ENCODE measurements around the gene KIF9.
"Not testable (repeated sequence)": the region's sequence is repeated elsewhere in the genome, so short reads cannot be mapped to it uniquely, and the experiment has no call there.

KIF9 gene

GRCh38 chr3:47293822-47294221 is 11.2 kb upstream of the KIF9 start:
- DNase-seq (ENCODE audit: low spot score) = no peak

GRCh38 chr3:47291754-47292420 is 9.3 kb upstream of the KIF9 start:
- DNase-seq (ENCODE audit: low spot score) = not testable (repeated sequence)

- DNase-seq (ENCODE audit: low spot score) = no peak
Observed at GRCh38 chr3:47291158-47291753, 8.7 kb upstream of the KIF9 start.

GRCh38 chr3:47288966-47289910 is 6.6 kb upstream of the KIF9 start:
- DNase-seq (ENCODE audit: low spot score) = no peak

DNA sequence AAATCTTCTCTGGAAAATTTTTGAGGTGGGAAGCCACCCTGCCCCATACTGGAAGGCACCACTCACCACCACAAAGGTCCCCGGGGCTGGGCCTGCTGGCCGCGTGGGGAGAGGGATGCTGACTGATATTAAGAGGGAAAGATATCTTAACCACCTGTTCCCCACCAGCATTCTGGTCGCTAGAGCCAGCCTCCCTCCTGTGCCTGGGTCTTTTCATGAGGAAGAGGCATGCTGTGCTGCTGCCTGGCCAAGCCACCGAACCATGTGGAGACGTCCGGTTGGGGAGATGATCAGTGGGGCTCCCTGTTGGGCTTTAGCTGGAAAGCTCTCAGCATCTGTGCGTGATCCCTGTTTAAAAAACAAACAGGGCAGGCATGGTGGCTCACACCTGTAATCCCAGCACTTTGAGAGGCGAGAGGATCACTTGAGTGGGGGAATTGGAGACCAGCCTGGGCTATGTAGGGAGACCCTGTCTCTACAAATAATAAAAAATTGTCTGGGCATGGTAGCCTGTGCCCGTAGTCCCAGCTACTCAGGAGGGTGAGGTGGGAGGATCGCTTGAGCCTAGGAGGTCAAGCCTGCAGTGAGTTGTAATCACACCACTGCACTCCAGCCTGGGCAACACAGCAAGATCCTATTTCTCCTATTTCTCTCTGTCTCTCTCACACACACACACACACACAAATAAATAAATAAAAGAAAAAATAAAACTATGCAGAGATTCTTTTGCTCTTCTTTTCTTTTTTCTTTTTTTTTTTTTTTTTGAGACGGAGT is 1.2 kb upstream of the KIF9 start:
- peak; percentile 6 for DNase-seq (ENCODE audit: low spot score)

GRCh38 chr3:47283193-47283537 is 566 bp upstream of the KIF9 start:
- peak; percentile 21 for DNase-seq (ENCODE audit: low spot score)

- DNase-seq (ENCODE audit: low spot score) = no peak
Observed at GRCh38 chr3:47280519-47280918, 2.1 kb downstream of the KIF9 start.

DNA sequence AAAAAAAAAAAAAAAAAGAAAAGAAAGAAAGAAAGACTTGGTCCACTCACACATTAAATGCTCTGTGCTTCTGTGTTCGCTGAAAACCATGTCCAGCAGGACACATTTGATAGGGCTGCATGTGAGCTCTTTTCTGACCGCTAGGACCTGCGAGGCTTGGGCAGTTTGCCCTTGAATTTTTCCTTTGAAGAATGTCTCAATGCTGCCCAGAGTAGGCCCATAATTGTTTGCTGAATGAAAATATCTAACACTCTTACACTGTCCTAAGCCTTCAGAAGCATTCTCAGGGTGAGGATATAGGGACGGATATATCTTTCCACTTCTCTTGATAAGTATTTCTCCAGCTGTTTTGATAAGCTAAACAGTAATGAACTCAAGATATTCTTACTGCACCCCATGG is 6.0 kb downstream of the KIF9 start:
- no peak for DNase-seq (ENCODE audit: low spot score)

DNA sequence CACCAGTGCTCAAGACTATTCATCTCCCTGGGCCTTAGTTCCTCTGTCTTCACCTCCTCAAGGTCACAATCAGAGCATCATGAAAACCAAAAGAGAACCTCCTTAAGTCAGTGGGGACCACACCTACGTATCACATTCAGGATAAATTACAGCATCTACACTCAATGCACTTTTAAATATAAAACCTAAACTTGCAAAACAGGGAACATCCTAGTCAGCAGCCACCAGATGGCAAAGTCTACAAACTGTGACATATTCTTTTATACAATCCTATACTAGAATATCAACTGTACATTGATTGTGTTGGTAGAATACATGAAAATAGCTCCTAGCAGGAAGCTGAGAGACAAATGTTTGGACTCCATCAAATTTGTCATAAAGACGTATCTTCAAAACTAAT is 7.9 kb downstream of the KIF9 start:
- no peak for DNase-seq (ENCODE audit: low spot score)

- DNase-seq (ENCODE audit: low spot score) = no peak
Observed at GRCh38 chr3:47273564-47273963, 9.0 kb downstream of the KIF9 start.

DNA sequence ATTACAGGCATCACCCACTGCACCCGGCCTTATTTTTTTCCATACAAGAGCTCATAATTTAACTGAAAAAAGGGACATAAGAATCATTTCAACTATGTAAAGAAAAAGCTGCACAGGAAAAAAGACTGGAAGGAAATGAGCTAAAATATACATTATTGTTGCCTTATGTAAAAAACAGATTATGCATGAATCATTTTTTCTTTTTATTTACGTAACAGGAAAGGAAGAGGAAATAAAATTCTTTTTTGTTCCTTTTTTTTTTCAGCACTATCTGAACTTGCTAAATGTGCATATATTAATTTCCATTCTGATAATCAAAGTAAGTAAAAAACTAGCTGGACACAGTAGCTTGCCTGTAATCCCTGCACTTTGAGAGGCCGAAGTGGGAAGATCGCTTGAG is 12.1 kb downstream of the KIF9 start:
- DNase-seq (ENCODE audit: low spot score) = no peak

- DNase-seq (ENCODE audit: low spot score) = no peak
Observed at GRCh38 chr3:47267490-47267824, 15.1 kb downstream of the KIF9 start.

- peak; percentile 43 for DNase-seq (ENCODE audit: low spot score)
Observed at GRCh38 chr3:47266709-47267489, 15.7 kb downstream of the KIF9 start.

- no peak for DNase-seq (ENCODE audit: low spot score)
Observed at GRCh38 chr3:47265725-47266428, 16.7 kb downstream of the KIF9 start.

- DNase-seq (ENCODE audit: low spot score) = no peak
Observed at GRCh38 chr3:47265008-47265407, 17.6 kb downstream of the KIF9 start.

GRCh38 chr3:47261301-47261700 is 21.3 kb downstream of the KIF9 start:
- no peak for DNase-seq (ENCODE audit: low spot score)

GRCh38 chr3:47260605-47261004 is 22.0 kb downstream of the KIF9 start:
- DNase-seq (ENCODE audit: low spot score) = no peak

DNA sequence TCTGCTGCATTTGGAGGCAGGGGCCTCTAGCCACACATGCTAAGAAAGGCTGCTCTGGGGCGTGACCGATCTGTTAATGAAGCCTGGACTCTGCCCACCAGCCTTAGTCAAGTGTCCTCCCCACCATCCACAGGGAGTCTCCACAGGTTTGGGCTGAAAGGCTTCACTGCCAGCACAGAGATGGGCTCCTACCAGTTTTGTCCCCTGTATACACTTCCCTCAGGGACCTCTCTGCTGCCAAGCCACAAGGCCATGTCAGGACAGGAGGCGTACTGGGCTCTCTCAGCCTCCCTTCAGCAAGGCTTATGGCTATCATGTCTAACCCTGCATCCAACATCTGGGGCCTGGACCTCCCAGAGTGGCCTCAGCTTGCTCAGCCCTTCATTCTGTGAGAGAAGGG is 23.5 kb downstream of the KIF9 start:
- DNase-seq (ENCODE audit: low spot score) = no peak

- not testable (repeated sequence) for DNase-seq (ENCODE audit: low spot score)
Observed at GRCh38 chr3:47256331-47256730, 26.3 kb downstream of the KIF9 start.

GRCh38 chr3:47251689-47252088 is 30.9 kb downstream of the KIF9 start:
- no peak for DNase-seq (ENCODE audit: low spot score)

DNA sequence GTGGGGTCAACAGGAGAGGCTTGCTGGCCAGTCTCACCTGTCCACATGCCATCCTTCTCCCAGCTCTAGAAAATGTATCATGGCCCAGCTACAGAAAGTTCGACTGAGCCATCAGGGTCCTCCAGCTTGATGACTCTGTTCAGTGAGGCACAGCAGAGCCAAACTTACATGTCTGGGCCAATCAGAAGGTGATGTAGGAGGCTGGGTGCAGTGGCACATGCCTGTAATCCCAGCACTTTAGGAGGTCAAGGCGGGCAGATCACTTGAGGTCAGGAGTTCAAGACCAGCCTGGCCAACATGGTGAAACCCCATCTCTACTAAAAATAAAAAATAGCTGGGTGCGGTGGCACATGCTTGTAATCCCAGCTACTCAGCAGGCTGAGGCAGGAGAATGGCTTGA is 31.5 kb downstream of the KIF9 start:
- not testable (repeated sequence) for DNase-seq (ENCODE audit: low spot score)
